ENCODE measurements around the gene PDZD2. TPM values are rescaled to one million over a fixed set of nuclear protein-coding genes. Genes with fewer than 3 reads are reported as not detected.

Gene PDZD2
- total RNA-seq, 2 experiments from 2014 or later: 1.3 to 1.8 TPM

GRCh38 chr5:31781772-31782171 is 142.8 kb downstream of the PDZD2 start:
- CTCF ChIA-PET: no interaction called here
- intact Hi-C loops (cut with DNase I, micrococcal nuclease): no loop called here
- Histone ChIP-seq H3K9me3 (ENCODE audit: control insufficient read depth in 1 of 2, insufficient read depth in 1 of 2, low read length in 2 of 2) (peaks cover 0 to 8% of the 10 kb centered on the region in 2 experiments), H3K36me3 (ENCODE audit: insufficient read depth, low read length) (no peaks in the 10 kb centered on the region), H3K27ac (ENCODE audit: low read depth in 1 of 2, low read length in 2 of 2) (no peak overlapping the region), H3K4me1 (ENCODE audit: insufficient read depth, low read length) (peaks cover 6% of the 10 kb centered on the region), H3K27me3 (ENCODE audit: control insufficient read depth in 1 of 2, insufficient read depth in 2 of 2, low read length in 2 of 2) (no peaks in the 10 kb centered on the region), H3K4me3 (ENCODE audit: low read length) (no peak overlapping the region)
- H3K27me3 Mint-ChIP-seq: no peaks in the 10 kb centered on the region
- no peaks in the 10 kb centered on the region for H3K36me3 Mint-ChIP-seq (ENCODE audit: low read depth)
- H3K4me1 Mint-ChIP-seq (ENCODE audit: low read depth): no peaks in the 10 kb centered on the region
- H3K9me3 Mint-ChIP-seq: no peaks in the 10 kb centered on the region
- DNase-seq: no peak
- H3K27ac Mint-ChIP-seq: no peak overlapping the region
- POLR2A ChIA-PET: no interaction called here
- H3K4me3 Mint-ChIP-seq: no peak overlapping the region
- TF ChIP-seq CTCF (IDR thresholded peaks at IDR 0.05): no peak
- no peak for ATAC-seq (ENCODE audit: poor library complexity)

DNA sequence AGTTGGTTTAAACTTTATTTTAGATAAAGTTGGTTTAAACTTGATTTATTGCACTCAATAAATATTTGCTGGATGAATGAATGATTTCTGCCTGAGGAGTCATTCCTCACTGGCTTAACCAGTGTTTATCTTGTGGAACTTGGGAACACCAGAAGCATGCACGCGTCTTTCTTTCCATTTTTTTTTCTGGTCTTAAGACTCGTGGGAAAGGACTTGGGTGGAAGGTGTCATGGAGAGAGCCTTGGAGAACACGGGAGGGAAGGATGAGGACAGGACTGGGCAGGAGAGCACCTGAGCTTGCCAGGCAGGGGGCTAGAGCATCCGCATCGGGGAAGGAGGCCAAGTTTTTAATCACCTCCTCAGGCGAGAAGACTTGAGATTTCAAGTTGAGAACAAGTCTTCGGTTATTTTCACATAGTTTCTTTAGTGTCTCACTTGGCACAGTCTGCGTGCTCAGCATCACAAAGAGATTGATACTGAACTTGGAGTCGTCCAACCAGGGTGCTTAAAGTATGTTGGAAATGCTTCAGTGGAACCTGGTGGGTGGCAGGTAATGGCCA is 144.2 kb downstream of the PDZD2 start:
- intact Hi-C loops (cut with DNase I, micrococcal nuclease): no loop called here
- H3K27ac Mint-ChIP-seq: no peak overlapping the region
- no peaks in the 10 kb centered on the region for H3K4me1 Mint-ChIP-seq (ENCODE audit: low read depth)
- peaks cover 0 to 6% of the 10 kb centered on the region in 2 experiments for H3K9me3 ChIP-seq (ENCODE audit: control insufficient read depth in 1 of 2, insufficient read depth in 1 of 2, low read length in 2 of 2)
- H3K4me1 ChIP-seq (ENCODE audit: insufficient read depth, low read length): peaks cover 6% of the 10 kb centered on the region
- H3K4me3 ChIP-seq (ENCODE audit: low read length): no peak overlapping the region
- H3K27me3 ChIP-seq (ENCODE audit: control insufficient read depth in 1 of 2, insufficient read depth in 2 of 2, low read length in 2 of 2): no peaks in the 10 kb centered on the region
- no peak for TF ChIP-seq CTCF (IDR thresholded peaks at IDR 0.05)
- H3K36me3 Mint-ChIP-seq (ENCODE audit: low read depth): no peaks in the 10 kb centered on the region
- H3K36me3 ChIP-seq (ENCODE audit: insufficient read depth, low read length): no peaks in the 10 kb centered on the region
- DNase-seq (no peak), ATAC-seq (ENCODE audit: poor library complexity) (no peak)
- H3K9me3 Mint-ChIP-seq: no peaks in the 10 kb centered on the region
- ChIA-PET POLR2A (no interaction called here), CTCF (no interaction called here)
- no peaks in the 10 kb centered on the region for H3K27me3 Mint-ChIP-seq
- no peak overlapping the region for H3K27ac ChIP-seq (ENCODE audit: low read depth in 1 of 2, low read length in 2 of 2)
- H3K4me3 Mint-ChIP-seq: no peak overlapping the region

DNA sequence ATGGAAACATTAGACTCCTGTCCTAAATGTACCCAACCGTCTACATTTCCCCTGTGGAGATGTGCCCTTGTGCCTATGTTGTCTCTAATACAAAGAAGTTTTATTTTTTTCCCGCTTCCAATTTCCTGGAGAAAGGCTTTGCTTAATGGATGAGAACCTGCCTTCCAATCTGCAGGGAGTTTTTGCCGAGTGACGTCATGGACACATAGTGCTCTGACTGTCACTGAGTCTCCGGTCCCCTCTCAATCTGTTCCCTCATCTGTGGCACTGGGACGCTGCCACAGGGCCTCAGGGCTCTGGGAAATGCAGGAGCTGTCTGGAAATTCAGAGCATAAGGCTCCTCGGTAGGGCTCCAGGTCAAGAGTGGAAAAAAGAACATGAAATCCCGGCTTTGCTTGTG is 144.8 kb downstream of the PDZD2 start:
- ChIA-PET POLR2A (no interaction called here), CTCF (no interaction called here)
- Histone ChIP-seq H3K4me3 (ENCODE audit: low read length) (no peak overlapping the region), H3K27ac (ENCODE audit: low read depth in 1 of 2, low read length in 2 of 2) (no peak overlapping the region), H3K9me3 (ENCODE audit: control insufficient read depth in 1 of 2, insufficient read depth in 1 of 2, low read length in 2 of 2) (peaks cover 0 to 6% of the 10 kb centered on the region in 2 experiments), H3K27me3 (ENCODE audit: control insufficient read depth in 1 of 2, insufficient read depth in 2 of 2, low read length in 2 of 2) (no peaks in the 10 kb centered on the region), H3K4me1 (ENCODE audit: insufficient read depth, low read length) (peaks cover 6% of the 10 kb centered on the region), H3K36me3 (ENCODE audit: insufficient read depth, low read length) (no peaks in the 10 kb centered on the region)
- Mint-ChIP-seq H3K4me3 (no peak overlapping the region), H3K9me3 (no peaks in the 10 kb centered on the region), H3K4me1 (ENCODE audit: low read depth) (no peaks in the 10 kb centered on the region), H3K27ac (no peak overlapping the region), H3K36me3 (ENCODE audit: low read depth) (no peaks in the 10 kb centered on the region), H3K27me3 (no peaks in the 10 kb centered on the region)
- TF ChIP-seq CTCF (IDR thresholded peaks at IDR 0.05): no peak
- intact Hi-C loops (cut with DNase I, micrococcal nuclease): no loop called here
- DNase-seq (no peak), ATAC-seq (ENCODE audit: poor library complexity) (no peak)
